Nephron (organoid): ENCODE data around the gene S100A13.
"Not testable (repeated sequence)": the region's sequence is repeated elsewhere in the genome, so short reads cannot be mapped to it uniquely, and the experiment has no call there.

Experiments
- H3K27ac Mint-ChIP-seq, 3 experiments: 2 replicates each; pipeline ENCODE4 v1.8.0; 2020; ENCODE audit warnings: mixed read lengths in 3 of 3, mild to moderate bottlenecking in 2 of 3, moderate library complexity in 1 of 3
- H3K27me3 Mint-ChIP-seq: 2 replicates; pipeline ENCODE4 v1.8.0; 2021; ENCODE audit warnings: low read depth, mild to moderate bottlenecking, moderate library complexity, mixed read lengths
- H3K36me3 Mint-ChIP-seq: 2 replicates; pipeline ENCODE4 v1.8.0; 2020; ENCODE audit warnings: low read depth, mixed read lengths
- H3K4me1 Mint-ChIP-seq: 2 replicates; pipeline ENCODE4 v1.8.0; 2020; ENCODE audit warnings: mixed read lengths
- H3K4me3 Mint-ChIP-seq, 3 experiments: 2 replicates each; pipeline ENCODE4 v1.8.0; 2020; ENCODE audit warnings: mild to moderate bottlenecking in 3 of 3, mixed read lengths in 3 of 3, moderate library complexity in 2 of 3
- H3K9me3 Mint-ChIP-seq: 2 replicates; pipeline ENCODE4 v1.8.0; 2020; ENCODE audit warnings: mixed read lengths
- CTCF ChIP-seq, 3 experiments: fragments of 200-600 bp; sonication (generic); IDR thresholded peaks; one replicate each; pipeline ENCODE4 v1.5.0; 2021; ENCODE audit warnings: antibody characterized with exemption in 3 of 3; ENCODE audit not compliant: unreplicated experiment in 3 of 3

S100A13 gene

GRCh38 chr1:153592748-153593147 is 34.6 kb downstream of the S100A13 start:
- no peaks in the 10 kb centered on the region for H3K9me3 Mint-ChIP-seq
- H3K4me1 Mint-ChIP-seq = peaks cover 7% of the 10 kb centered on the region
- H3K4me3 Mint-ChIP-seq = no peak overlapping the region
- peaks cover 2% of the 10 kb centered on the region for H3K27me3 Mint-ChIP-seq
- no peak for TF ChIP-seq CTCF (IDR thresholded peaks at IDR 0.05; ENCODE audit: unreplicated experiment in 3 of 3)
- peak overlapping the region; percentile 55 to 65 (median 65) for H3K27ac Mint-ChIP-seq
- H3K36me3 Mint-ChIP-seq = no peaks in the 10 kb centered on the region

GRCh38 chr1:153588482-153588881 is 38.8 kb downstream of the S100A13 start:
- Mint-ChIP-seq H3K27me3 (no peaks in the 10 kb centered on the region), H3K4me1 (peaks cover 13% of the 10 kb centered on the region)

GRCh38 chr1:153588033-153588432 is 39.3 kb downstream of the S100A13 start:
- H3K4me1 Mint-ChIP-seq = peaks cover 12% of the 10 kb centered on the region
- not testable (repeated sequence) for H3K27ac Mint-ChIP-seq, H3K36me3 Mint-ChIP-seq, H3K4me3 Mint-ChIP-seq, H3K9me3 Mint-ChIP-seq, H3K27me3 Mint-ChIP-seq

More at GRCh38 chr1:153588482-153588881, 38.8 kb downstream of the S100A13 start:
- H3K36me3 Mint-ChIP-seq = no peaks in the 10 kb centered on the region
- H3K9me3 Mint-ChIP-seq = no peaks in the 10 kb centered on the region
- TF ChIP-seq CTCF (IDR thresholded peaks at IDR 0.05; ENCODE audit: unreplicated experiment in 3 of 3) = no peak
- H3K27ac Mint-ChIP-seq = no peak overlapping the region
- H3K4me3 Mint-ChIP-seq = no peak overlapping the region

- H3K9me3 Mint-ChIP-seq = no peaks in the 10 kb centered on the region
- H3K27ac Mint-ChIP-seq = no peak overlapping the region
- H3K27me3 Mint-ChIP-seq = no peaks in the 10 kb centered on the region
- peaks cover 5% of the 10 kb centered on the region for H3K4me1 Mint-ChIP-seq
- no peaks in the 10 kb centered on the region for H3K36me3 Mint-ChIP-seq
- TF ChIP-seq CTCF (IDR thresholded peaks at IDR 0.05; ENCODE audit: unreplicated experiment in 3 of 3) = no peak
- H3K4me3 Mint-ChIP-seq = no peak overlapping the region
Measured at GRCh38 chr1:153587314-153587713, 40.0 kb downstream of the S100A13 start.

- Mint-ChIP-seq H3K9me3 (no peaks in the 10 kb centered on the region), H3K36me3 (no peaks in the 10 kb centered on the region), H3K27ac (peak overlapping the region in 2 of 3 experiments; percentile 12 to 17), H3K27me3 (no peaks in the 10 kb centered on the region), H3K4me3 (no peak overlapping the region), H3K4me1 (peaks cover 5% of the 10 kb centered on the region)
- no peak for TF ChIP-seq CTCF (IDR thresholded peaks at IDR 0.05; ENCODE audit: unreplicated experiment in 3 of 3)
Measured at GRCh38 chr1:153586347-153586746, 41.0 kb downstream of the S100A13 start.

- H3K9me3 Mint-ChIP-seq = no peaks in the 10 kb centered on the region
- H3K27ac Mint-ChIP-seq = peak overlapping the region in 1 of 3 experiments; percentile 32
- H3K4me3 Mint-ChIP-seq = no peak overlapping the region
- TF ChIP-seq CTCF (IDR thresholded peaks at IDR 0.05; ENCODE audit: unreplicated experiment in 3 of 3) = no peak
- H3K4me1 Mint-ChIP-seq = peaks cover 5% of the 10 kb centered on the region
- H3K27me3 Mint-ChIP-seq = no peaks in the 10 kb centered on the region
- no peaks in the 10 kb centered on the region for H3K36me3 Mint-ChIP-seq
Measured at GRCh38 chr1:153585006-153585405, 42.3 kb downstream of the S100A13 start.
